Left ventricle myocardium inferior (tissue), 1 donor: ENCODE measurements around the gene HNRNPUL1. TPM values are rescaled to one million over a fixed set of nuclear protein-coding genes. Genes with fewer than 3 reads are reported as not detected.

Source experiments
- DNase-seq: peaks from one replicate; pipeline ENCODE4 v3.0.0-alpha.2; 2020
- H3K27ac ChIP-seq: fragments of 200-600 bp; replicated peaks from 2 replicates; pipeline ENCODE4 v1.8.0; 2021
- H3K27me3 ChIP-seq: fragments of 200-600 bp; 2 replicates; pipeline ENCODE4 v1.8.0; 2021; ENCODE audit warnings: low read depth
- H3K36me3 ChIP-seq: fragments of 200-600 bp; 2 replicates; pipeline ENCODE4 v1.8.0; 2021
- H3K4me1 ChIP-seq: fragments of 200-600 bp; 2 replicates; pipeline ENCODE4 v1.8.0; 2021
- H3K4me3 ChIP-seq: fragments of 200-600 bp; 2 replicates; pipeline ENCODE4 v1.8.0; 2021; ENCODE audit warnings: mild to moderate bottlenecking, moderate library complexity
- H3K9me3 ChIP-seq: fragments of 200-600 bp; replicated peaks from 2 replicates; pipeline ENCODE4 v1.8.0; 2021
- intact Hi-C: fragments of 100-400 bp; cut with micrococcal nuclease; formaldehyde crosslinking; loops from one replicate; pipeline ENCODE4 v1.11.0; 2022
- total RNA-seq: library from RNA; stranded (reverse); fragmentation: NEBNext Ultra II Directional; extraction: Animal tissue kit (Norgen Biotek cat#: 25700); gene quantifications from one replicate; pipeline ENCODE4 v1.2.1, GENCODE V29; 2021
- TF ChIP-seq, protein P1 (sequence below): fragments of 200-600 bp; IDR thresholded peaks from 2 replicates; pipeline ENCODE4 v1.8.0; 2021; ENCODE audit warnings: antibody characterized with exemption, mild to moderate bottlenecking, borderline replicate concordance
- donor health status: DM: no; HTN: yes; CAD: no; lungs with severe emphysema.

Gene HNRNPUL1
- total RNA-seq, 1 donor from 2014 or later, result 103 TPM

DNA sequence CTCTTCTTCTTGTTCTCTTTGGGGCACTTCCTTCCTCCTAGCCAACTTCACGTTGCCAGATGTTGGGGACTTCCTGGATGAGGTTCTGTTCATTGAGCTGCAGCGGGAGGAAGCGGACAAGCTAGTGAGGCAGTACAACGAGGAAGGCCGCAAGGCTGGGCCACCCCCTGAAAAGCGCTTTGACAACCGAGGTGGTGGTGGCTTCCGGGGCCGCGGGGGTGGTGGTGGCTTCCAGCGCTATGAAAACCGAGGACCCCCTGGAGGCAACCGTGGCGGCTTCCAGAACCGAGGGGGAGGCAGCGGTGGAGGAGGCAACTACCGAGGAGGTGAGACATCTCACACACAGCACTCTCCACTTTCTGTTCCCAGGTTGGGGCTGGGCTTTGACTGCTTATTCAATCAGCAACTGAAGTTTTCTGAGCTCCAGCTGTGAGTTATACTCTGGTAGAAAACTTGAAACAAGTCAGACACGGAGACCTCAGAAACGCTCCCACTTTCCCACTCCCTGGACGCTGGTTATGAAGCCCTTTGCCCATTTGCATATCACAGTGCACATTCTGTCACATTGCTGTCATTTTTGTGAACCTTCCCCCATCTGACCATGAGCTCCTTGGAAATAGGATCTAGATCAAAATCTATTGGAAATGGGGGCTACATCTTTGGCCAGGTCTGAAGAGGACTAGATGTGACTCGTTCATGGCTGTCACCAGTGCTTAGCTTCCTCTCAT, 38.6 kb downstream of the HNRNPUL1 start:
- peak overlapping the region; percentile 86 for H3K27ac ChIP-seq
- H3K27me3 ChIP-seq, result no peaks in the 10 kb centered on the region
- no peaks in the 10 kb centered on the region for H3K9me3 ChIP-seq
- H3K4me3 ChIP-seq, result no peak overlapping the region
- TF ChIP-seq, protein P1, sequence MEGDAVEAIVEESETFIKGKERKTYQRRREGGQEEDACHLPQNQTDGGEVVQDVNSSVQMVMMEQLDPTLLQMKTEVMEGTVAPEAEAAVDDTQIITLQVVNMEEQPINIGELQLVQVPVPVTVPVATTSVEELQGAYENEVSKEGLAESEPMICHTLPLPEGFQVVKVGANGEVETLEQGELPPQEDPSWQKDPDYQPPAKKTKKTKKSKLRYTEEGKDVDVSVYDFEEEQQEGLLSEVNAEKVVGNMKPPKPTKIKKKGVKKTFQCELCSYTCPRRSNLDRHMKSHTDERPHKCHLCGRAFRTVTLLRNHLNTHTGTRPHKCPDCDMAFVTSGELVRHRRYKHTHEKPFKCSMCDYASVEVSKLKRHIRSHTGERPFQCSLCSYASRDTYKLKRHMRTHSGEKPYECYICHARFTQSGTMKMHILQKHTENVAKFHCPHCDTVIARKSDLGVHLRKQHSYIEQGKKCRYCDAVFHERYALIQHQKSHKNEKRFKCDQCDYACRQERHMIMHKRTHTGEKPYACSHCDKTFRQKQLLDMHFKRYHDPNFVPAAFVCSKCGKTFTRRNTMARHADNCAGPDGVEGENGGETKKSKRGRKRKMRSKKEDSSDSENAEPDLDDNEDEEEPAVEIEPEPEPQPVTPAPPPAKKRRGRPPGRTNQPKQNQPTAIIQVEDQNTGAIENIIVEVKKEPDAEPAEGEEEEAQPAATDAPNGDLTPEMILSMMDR, result no peak
- peaks cover 71% of the 10 kb centered on the region for H3K36me3 ChIP-seq
- H3K4me1 ChIP-seq, result peaks cover 73% of the 10 kb centered on the region
- intact Hi-C loops, result no loop called here
- no peak for DNase-seq

DNA sequence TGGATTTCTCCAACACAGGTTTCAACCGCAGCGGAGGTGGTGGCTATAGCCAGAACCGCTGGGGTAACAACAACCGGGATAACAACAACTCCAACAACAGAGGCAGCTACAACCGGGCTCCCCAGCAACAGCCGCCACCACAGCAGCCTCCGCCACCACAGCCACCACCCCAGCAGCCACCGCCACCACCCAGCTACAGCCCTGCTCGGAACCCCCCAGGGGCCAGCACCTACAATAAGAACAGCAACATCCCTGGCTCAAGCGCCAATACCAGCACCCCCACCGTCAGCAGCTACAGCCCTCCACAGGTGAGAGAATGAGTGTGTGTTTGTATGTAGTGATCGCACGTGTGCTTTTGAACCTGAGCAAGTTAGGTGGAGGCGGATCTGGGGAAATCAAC, 39.8 kb downstream of the HNRNPUL1 start:
- Histone ChIP-seq H3K27ac (peak overlapping the region; percentile 40), H3K36me3 (peaks cover 75% of the 10 kb centered on the region), H3K9me3 (no peaks in the 10 kb centered on the region), H3K4me3 (no peak overlapping the region), H3K27me3 (no peaks in the 10 kb centered on the region), H3K4me1 (peaks cover 73% of the 10 kb centered on the region)
- no peak for DNase-seq
- TF ChIP-seq, protein P1, result no peak
- intact Hi-C loops, result no loop called here

- peaks cover 75% of the 10 kb centered on the region for H3K36me3 ChIP-seq
- no peak overlapping the region for H3K4me3 ChIP-seq
- TF ChIP-seq, protein P1, result no peak
- H3K27me3 ChIP-seq, result no peaks in the 10 kb centered on the region
- H3K9me3 ChIP-seq, result no peaks in the 10 kb centered on the region
- intact Hi-C loops, result no loop called here
- peaks cover 73% of the 10 kb centered on the region for H3K4me1 ChIP-seq
- peak overlapping the region; percentile 40 for H3K27ac ChIP-seq
- no peak for DNase-seq
Measured at GRCh38 chr19:41304706-41305483, 40.7 kb downstream of the HNRNPUL1 start.

- no peak for DNase-seq
- no peak overlapping the region for H3K4me3 ChIP-seq
- H3K4me1 ChIP-seq, result peaks cover 72% of the 10 kb centered on the region
- no peaks in the 10 kb centered on the region for H3K9me3 ChIP-seq
- H3K27ac ChIP-seq, result peak overlapping the region; percentile 31
- H3K36me3 ChIP-seq, result peaks cover 68% of the 10 kb centered on the region
- H3K27me3 ChIP-seq, result no peaks in the 10 kb centered on the region
- TF ChIP-seq, protein P1, result no peak
- intact Hi-C loops, result no loop called here
Measured at GRCh38 chr19:41305927-41306793, 42.0 kb downstream of the HNRNPUL1 start.

DNA sequence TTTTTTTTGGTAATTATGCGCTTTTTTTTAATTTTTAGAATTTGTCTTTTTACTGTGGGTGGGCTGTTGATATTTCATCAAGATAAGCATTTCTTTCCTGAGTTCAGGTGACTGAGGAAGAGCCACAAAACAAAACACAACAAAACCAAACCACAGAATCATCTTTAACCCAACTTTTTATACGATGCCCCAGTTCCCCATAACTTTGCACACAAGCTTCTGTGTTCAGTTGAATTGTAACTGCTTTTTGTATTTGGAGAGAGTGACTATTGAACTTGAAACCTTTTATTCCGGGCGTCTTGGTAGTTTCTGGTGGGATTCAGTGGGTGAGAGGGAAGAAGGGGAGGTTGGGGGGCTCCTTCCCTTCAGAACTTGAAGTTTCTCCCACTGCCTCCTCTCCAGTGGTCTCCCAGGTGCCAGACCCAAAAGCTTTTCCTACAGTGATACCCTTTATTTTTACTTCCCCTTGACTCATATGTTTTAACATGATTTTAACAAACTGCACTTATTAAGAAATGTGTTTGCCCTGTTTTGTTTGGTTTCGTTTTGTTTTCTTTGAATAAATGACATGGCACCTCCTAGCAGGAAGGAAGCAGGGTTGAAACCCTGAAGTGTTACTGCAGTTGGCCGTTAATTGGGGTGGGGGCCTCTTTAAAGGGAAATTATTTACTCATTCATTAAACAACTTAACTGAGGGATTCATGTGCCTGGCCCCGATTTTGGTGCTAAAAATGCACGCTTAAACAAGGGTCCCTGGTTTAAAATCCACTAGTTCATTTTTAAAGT, 43.1 kb downstream of the HNRNPUL1 start:
- intact Hi-C loops, result no loop called here
- peaks cover 74% of the 10 kb centered on the region for H3K4me1 ChIP-seq
- H3K27ac ChIP-seq, result peak overlapping the region; percentile 98

More for the DNA sequence above, 43.1 kb downstream of the HNRNPUL1 start:
- H3K36me3 ChIP-seq, result peaks cover 61% of the 10 kb centered on the region
- TF ChIP-seq, protein P1, result no peak
- H3K9me3 ChIP-seq, result no peaks in the 10 kb centered on the region
- no peaks in the 10 kb centered on the region for H3K27me3 ChIP-seq
- no peak overlapping the region for H3K4me3 ChIP-seq
- no peak for DNase-seq
